Activated T-cell treated with anti-CD3 and anti-CD28 coated beads for 4 hours (primary cell): ENCODE measurements around the gene HES3.
A peak's percentile ranks its signal among the peaks of the same experiment; 100 is the strongest.

ENCODE experiments used
- DNase-seq: peaks from one replicate; pipeline ENCODE4 v3.0.0-alpha.2; 2020

The HES3 gene

DNA sequence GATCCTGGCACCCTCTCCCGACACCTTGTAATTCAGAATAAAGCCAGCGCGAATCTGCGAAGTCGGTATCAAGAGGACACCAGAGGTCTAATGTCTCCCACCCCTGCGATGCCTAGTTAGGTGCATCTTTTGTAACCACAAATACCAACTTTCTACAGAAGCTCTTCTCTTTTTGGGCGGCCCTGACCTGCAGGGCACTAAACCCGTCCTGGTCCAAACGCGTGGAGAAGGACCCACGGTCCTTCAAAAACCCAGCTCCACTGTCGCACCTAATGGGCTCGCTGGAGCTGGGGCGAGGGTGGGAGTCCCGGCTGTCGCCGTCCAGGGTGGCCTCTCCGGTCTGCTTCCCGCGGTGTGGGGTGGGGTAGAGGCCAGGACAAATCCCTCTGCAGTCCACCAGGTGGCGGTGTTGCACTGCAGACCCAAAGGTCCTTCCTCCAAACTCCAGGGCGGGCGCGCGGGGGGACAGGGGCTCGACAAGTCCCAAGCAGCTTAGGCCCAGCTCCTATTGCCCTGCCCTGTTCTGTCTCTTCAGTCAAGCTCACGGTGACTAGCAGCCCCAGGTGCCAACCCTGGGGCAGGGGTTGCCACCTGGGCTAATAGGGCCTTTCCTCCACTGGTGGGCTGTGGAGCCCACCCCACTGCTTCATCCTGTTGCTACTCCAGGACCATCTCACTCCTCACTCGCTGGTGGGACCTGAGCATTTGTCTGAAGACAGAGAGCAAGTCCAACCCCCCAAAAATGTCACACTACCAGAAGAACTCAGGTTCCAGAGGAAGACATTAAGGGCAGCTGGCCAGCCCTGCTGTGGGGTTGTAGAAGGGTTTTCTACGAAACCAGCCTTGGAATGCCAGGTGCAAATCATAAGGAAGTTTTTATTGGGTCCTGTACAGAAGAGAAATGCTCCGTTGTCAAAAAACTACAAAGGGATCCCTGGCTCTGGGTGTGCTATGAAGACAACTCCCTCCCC, 2.8 kb downstream of the HES3 start:
- peak; percentile 74 for DNase-seq

DNA sequence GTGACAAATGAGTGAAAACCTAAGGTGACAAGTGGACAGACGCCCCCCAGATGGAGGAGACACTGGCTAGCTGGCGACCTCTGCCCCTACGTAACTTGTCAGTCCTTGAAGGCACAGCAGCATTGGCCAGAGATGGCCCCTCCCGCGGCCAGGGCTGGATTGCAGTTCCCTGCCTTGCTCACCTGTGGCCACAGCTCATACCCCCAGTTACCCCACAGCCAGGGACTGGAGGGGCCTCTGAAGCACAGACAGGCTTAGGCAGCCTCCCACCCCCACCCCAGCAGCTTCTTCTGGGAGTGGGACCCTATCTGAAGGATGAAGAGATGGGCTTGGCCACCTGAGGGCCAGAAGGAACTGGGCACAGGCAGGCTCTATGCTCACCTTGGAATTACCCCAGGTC, 3.7 kb downstream of the HES3 start:
- no peak for DNase-seq

DNA sequence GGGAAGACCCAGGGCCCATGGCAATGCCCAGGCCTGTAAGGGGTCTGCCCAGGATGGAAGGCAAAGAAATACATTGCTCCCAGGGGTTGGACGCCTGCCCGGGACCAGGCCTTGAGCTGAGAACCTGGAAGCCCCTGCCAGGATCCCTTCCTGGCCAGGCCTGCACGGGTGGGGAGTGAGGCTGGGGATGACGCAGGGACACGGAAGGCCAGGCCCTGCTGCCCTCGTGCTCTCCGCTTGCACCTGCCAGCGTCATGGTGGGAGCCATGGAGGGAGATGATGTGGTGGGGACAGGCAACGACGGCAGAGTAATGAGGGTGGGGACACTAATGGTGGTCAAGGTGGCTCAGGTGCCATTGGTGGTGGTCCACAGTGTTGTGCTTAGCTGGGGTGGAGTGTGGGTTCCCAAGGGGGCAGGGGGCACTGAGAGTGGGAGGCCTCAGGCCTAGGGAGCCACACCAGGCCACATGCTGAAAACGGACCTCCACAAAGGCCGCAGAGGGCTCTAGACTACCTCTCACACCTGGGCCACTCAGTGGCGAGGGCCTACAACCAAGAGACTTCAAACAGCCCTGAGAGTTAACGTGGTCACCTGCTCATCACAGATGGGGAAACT, 4.3 kb downstream of the HES3 start:
- no peak for DNase-seq

DNA sequence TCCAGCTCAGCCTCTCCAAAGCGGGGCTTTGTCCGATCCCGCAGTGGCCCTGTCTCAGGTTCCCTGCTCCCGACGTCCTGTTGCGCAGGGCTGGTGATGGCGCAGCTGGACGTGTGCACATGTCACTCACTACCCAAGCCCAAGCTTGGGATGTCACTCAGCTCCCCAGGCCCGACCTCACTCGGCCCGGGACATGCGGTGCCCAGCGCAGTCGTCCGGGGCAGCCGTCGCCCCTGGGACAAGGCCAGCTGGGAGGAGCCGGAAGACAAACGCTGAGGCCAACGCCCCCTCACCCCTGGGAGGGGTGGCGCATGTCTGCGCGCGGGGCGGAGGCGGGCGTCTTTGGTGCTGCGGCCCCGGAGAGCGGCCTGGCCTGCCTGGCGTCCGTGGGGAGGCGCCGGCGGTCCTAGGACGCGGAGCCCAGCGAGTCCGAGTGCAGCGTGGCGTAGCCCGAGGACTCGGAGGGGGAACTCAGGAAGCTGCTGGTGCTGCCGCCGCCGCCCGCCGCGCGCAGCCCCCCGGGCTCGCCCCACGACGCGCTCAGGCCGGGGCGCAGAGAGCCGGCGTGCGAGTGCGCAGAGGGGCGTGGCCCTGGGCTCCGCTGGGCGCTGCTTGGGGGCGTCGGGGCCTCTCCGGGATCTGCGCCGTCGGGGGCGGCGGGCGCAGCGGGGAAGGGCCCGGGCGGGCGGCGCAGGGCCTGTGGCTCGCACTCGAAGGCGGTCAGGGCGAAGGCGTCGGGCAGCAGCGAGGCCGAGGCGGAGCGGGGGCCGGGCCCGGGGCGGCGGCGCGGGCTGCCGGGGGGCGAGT, 5.2 kb downstream of the HES3 start:
- DNase-seq = no peak

DNA sequence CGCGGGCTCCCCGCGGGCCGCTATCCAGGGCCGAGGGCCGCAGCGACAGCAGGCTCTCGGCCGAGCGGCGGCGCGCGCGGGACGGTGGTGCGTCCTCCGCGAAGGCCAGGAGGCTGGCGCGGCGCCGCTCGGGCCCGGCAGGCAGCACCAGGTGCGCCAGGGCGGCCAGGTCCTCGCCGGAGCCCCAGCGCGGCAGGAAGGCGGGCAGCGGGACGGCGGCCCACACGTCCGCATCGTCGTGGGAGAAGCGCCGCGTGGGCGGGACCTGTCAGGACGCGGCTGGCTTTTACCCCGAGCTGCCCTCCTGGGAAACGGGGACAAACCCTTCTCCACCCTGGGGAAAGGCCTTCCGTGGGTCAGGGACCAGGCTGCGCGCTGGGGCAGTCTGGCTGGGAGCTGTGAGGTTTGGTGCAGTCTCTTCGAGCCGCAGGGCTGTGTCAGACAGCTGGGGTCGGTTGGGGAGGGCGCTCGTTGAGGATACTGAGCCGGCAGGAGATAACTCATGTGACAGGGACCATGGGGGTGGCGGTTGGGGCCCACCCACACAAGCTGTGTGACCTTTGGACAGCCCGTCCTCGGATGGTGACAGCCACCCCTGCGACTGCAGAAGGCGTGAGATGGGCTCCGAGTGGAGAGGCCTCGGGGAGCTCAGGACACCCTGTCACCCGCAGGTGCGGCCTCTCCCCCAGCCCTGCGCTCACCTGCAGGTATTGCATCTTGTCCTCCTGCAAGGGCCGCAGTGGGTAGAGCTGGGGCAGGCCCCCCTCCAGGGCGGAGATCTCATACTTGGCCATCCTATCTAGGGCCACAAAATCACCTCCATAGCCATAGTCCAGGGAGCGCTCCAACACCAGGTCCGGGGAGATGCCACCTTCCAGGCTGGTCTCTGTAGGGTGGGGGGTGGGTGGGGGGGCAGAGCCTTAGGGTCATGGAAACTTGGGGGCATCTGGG, 6.0 kb downstream of the HES3 start:
- DNase-seq = no peak

DNA sequence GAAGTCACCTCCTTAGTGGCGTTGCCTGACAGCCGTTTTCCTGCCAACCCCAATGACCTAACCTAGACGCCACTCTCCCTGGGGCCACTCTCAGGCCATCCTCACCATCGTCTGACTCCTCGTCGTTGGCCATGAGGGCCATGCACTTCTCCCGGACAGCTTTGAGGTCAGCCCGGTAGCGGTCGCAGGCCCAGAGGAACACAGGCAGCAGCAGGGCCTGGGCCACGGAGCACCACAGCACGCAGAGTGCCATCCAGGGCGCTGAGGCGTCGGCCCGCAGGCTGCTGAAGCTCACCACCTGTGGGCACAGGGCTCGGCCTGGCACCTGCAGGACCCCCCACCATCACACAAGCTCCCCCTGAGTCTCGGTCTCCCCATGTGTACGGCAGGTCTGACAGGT, 7.3 kb downstream of the HES3 start:
- DNase-seq = no peak

DNA sequence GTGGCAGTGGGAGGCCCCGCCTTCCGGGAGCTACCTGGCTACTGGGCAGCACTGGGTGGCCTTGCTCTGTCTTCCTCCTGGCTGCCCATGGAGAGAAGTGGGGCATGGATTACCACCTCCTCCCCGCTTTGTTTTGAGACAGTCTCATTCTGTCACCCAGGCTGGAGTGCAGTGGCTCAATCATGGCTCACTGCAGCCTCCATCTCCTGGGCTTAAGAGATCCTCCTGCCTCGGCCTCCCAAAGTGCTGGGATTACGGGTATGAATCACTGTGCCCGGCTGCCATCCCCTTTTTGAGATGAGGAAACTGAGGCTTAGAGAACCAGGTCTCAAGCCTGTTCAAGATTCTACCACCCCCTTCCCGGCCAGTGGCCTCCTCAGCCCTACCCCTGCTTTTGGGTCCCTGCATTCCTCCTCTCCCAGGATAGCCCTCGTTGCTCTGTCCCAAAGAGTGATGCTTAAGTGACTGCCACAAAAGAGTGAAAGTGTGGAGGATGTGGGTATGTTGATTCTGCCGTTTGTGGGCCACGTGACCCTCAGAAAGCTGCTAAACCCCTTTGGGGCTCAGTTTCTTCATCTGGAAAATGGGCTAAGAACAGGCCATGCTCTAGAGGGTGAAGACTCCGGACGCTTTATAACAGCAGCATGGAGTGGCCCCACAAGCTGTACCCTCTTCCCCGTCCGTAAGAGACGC, 7.8 kb downstream of the HES3 start:
- DNase-seq = no peak

DNA sequence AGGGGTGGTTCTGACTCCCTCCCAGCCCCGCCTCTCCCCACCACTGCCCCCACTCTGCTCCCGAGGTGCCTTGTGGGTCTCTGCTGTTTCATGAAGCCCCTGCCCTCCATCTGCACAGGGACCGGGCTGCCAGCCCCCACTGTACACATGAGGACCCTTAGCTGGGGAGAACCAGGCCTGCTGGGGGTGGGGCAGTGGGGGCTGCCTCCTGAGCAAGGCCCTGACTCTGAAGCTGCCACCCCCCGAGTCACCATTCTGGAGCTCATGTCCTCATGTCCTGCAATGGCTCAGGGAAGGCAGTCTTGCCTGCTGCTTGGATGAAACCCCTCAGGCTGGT, 8.4 kb downstream of the HES3 start:
- DNase-seq = no peak

DNA sequence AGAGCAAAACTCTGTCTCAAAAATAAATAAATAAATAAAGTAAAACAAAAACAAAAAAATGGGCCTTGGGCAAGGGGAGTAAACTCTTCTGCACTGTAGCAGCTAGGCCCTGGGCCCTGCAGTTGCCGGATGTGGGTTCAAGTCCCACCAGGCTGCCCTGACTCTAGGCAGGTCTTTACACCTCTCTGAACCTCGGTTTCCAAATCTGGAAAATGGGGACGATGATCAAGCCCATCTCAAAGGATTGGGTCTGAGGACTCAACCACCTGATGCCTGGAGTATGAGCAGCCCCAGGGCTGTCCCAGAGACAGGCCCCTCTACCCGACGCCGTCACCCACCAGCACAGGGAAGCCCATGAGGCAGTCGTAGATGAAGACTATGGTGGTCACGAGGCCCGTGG, 9.4 kb downstream of the HES3 start:
- DNase-seq = no peak

DNA sequence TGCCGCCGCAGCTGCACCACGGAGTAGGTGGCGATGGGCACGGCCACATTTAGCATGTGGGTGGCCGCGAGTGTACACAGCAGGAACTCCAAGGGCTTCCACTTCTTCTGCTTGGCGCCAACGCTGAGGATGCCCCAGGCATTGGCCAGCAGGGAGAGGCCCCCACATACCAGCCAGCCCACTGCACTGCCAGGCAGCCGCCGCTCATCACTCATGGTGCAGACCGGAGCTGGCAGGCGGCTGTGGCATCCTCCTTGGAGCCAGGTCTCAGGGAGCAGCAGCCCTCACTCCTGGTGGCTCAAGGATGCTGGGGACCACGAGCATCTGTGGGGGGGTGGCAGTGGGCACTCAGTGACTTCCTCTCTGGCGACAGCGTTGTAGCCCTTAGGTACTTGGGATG, 10.7 kb downstream of the HES3 start:
- DNase-seq = no peak

DNA sequence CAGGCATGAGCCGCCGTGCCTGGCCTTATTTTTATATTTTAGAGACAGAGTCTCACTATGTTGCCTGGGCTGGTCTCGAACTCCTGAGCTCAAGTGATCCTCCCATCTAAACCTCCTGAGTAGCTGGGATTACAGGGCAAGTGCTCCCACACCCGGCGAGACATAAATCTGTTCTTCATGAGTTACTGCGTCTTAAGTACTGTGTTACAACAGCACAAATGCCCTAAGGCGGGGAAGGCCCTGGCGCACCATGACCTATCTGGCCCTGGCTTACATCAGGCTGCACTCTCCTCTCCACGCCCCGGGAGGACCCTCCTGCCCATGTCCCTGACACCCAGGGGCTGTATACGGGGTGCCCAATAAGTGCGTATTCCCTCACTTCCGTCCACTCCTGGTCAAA, 12.7 kb downstream of the HES3 start:
- no peak for DNase-seq

DNA sequence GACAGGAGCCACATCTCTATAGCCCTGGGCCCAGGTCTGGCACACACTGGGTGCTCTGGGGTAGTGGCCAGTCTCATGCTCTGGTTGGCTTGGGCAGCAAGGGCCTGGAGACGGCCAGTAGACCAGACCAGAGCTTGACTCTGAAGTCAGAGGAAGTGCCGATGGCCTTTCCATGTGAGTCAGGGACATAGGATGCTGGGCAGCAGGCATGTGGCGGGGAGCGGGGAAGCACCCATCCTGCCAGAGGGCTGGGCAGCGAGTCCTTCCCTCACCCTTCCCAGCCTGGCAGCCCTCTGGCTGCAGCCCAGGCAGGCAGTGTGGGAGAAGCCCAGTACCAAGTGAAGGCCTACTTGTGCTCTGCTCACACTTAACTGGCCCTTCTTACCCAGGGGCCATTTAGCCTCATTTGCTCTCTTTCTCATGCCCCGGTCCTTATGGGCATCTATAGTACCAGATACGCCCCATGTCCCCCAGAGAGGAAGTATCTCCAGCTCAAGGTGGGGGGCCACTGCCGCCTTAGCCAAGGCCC, 13.6 kb downstream of the HES3 start:
- no peak for DNase-seq

DNA sequence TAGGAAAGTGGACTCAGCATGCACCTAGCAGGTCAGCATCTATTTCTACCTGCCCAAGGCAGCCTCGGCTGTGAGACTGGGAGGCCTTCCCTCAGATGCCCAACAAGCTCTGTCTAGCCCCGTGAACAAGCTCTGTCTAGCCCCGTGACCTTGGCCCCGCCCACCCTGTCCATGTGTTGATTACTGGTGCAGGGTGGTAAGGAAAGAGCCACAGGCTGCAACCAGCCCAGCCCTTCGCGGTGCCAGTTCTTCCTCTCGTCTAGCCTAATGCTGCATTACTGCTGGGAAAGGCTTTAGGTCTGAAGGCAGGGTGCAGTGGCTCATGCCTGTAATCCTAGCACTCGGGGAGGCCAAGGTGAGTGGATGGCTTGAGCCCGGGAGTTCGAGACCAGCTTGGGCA, 14.7 kb downstream of the HES3 start:
- no peak for DNase-seq

DNA sequence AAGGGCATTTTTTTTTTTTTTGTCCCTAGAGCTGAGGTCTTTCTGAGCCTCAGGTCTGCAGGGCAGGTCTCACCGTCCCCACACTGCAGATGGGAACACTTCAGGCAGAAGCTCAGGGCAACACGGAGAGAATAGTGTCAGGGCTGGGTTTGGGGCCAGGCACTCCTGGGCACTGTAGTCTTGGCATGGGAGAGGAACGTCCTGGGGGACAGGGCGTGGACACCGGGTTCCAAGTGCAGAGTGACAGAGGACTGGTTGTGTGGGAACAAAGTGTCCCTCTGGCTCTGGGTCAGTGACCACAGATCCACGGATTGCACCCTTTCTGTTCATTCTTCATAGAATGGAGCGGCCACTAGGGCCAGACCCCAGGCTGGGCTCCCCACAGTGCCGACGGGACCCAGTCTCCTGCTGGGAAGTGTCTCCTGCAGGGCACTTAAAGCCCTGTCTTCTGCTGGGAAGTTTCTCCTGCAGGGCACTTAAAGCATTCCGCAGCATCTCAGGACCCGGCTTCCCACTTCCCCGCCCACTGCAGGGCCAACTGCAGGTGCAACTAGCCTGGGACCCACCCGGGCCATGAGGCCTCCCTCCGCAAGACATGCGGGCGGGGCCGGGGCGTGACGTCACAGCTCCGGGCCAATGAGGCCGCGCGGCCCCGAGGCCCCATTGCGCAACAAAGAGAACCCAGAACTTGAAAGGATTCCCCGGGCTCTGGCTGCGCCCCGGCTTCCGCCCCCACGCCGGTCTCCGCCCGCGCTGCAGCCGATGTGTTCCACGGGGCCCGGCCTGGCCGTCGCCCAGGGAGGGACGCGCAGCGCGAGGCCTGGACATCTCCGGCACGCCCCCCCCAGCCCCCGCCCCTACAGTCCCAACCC, 15.7 kb downstream of the HES3 start:
- DNase-seq = peak; percentile 73

DNA sequence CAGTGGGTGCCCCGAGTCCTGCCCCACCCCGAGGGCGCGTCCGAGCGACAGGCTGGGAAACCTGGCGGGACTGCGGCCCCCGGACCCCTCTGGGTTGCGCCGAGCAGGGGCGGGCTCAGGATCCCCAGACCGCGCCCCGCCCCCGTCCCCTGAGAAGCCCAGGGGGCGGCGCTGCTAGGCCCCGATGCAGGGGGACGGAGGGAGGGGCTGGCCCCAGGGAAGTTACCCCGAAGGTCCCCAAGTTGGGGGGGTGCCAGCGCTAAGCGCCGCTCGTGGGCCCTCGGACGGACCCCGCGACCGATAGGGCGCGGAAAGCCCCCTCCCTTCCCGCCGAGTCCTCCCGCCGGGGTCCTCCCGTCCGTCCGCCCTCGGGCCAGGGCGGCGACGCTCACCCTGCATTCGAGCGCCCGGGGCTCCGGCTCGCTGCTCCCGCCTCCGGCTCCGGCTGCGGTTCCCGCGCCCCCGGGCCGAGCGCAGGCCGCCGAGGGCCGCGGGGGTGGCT, 16.5 kb downstream of the HES3 start:
- no peak for DNase-seq

DNA sequence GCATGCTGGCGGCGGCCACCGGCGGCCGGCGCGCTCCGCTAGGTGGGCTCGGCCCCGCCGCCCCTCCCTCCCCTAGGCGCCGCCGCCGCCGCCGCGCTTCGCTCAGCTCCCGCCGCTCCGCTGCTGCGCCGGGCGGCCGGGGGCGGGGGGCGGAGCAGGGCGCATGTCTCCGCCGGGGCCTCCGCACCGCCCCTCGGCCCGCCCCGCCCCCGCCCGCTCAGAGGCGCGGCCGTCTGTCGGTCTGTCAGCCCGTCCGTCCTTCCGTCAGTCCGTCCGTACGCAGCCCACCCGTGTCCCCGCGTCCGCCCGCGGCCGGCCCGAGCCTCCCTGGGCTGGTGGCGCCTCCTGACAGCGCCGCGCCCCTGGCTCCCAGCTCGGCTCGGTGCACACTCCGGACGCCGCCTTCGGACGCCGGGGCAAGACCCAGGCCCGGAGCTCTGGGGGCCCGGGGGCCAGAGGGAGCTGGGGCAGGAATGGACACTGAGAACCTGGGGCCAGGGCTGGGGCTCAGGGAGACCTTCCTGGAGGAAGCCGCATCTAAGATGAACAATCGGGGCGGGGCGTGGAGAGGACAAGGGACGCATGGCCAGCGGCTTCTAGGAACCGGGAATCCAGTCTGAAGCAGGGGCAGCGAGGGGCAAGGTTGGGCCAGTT, 17.1 kb downstream of the HES3 start, which contains the start of gene GPR153:
Gene GPR153, minus strand, starts transcription at position 138 of the 654 bp plus-strand sequence. CDS start 6,193 bp downstream, outside the sequence.
- peak; percentile 42 for DNase-seq

DNA sequence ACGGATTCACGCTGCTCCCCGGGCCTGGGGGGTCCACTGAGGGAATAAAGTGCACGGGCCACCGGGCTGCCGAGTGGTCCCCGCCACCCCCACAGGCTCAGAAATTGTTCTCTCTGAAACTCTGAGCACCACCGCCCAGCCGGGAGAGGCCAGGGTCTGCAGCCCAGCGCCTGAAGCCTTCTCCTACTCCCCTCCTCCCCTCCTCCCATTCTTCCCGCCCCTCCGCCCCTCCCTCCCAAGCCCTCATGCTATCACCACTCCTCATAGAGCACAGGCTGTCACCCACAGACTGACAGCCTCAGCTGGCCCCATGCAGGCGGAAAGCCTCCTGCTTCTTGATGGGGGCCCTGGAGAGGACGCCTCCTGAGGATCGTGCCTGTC, 17.6 kb downstream of the HES3 start:
- DNase-seq = no peak

DNA sequence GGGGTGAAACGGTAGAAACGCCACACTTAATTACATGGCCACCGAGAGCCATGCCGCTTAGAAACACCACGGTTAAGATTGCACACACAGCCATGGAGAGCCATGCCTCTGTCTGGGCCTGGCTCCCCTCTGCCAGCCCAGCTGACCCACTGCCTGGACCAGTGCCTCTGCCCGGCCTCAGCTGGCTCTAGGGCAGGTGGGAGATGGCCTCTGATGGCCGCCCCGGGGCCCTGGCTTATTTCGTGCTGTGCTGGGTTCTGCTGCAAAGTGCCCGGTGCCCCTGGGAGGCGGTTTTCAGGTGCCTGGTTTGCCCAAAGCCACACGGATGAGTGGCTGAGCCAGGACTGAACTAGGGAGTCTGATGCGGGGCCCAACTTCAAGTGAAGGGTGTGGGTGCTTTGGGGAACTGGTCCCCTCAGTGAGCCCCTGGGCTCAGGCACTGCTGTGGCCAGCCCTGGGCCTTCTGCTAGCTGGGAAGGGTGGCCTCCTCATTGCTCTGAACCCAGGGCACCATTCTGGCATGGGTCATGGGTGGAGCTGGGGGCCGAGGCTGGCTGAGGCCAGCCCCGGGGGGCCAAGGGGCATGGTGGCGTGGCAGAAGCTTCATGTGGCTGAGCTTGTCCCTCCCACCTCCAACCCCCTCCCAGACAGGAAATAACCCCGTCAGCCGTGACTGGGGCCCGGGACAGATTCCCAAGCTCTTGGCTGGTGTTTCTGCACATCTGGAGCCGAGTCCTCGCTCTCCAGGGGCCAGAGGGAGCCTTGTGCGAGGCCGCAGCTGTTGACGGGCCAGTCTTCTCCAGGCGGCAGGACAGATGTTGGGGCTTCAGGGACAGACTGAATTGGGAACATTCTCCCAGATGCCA, 18.8 kb downstream of the HES3 start:
- DNase-seq = no peak

DNA sequence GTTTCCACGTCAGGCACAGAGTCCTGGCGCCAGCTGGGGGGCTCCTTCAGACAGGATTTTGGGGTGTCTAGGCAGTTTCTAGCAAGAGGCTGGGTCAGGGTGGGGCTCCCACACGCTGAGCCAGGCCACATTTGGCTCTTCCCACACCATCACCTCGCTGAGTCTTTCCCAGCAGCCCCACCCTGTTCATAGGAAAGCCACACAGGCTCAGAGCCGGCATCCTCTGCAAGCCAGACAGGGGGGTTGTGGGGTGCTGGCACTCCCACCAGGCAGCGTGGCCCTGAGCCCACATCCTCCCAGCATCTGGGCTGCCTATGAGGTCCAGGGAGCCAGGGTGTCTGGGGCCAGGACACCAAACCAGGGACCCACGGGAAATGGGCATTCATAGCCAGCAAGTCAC, 19.7 kb downstream of the HES3 start:
- DNase-seq = no peak
